Measurements from ENCODE around the gene KIF5B.

GRCh38 chr10:32104622-32105509, 48.6 kb upstream of the KIF5B start:
- TF ChIP-seq POLR2A (IDR thresholded peaks at IDR 0.05; ENCODE audit: low read depth, low read length) (no peak), CTCF (IDR thresholded peaks at IDR 0.05; ENCODE audit: extremely low read depth in 1 of 2, insufficient read depth in 1 of 2, low read depth in 1 of 2, low read length in 2 of 2) (no peak), EZH2 (IDR thresholded peaks at IDR 0.05; ENCODE audit: borderline replicate concordance, low read depth, low read length, severe bottlenecking) (no peak)
